ENCODE results near the gene COX20.

DNA sequence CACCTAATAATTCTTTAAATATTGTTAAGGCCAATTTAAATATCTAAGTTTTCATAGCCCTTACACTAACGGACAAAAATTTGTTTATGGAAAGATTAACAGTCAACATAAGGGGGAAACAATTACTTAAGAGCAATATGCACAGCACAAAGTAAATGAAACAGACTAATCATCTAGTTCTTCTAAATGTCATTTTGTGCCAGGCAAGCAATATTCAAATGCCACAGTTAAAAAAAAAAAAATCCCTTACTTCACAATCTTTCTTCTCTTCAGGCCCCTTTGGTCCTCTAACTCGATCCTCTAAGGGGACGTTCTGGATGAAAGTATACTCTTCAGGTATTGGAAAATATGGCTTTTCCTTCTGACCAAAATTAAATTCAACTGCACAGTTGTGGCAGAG lies 22.3 kb downstream of the COX20 start:
- TF ChIP-seq, protein P1, sequence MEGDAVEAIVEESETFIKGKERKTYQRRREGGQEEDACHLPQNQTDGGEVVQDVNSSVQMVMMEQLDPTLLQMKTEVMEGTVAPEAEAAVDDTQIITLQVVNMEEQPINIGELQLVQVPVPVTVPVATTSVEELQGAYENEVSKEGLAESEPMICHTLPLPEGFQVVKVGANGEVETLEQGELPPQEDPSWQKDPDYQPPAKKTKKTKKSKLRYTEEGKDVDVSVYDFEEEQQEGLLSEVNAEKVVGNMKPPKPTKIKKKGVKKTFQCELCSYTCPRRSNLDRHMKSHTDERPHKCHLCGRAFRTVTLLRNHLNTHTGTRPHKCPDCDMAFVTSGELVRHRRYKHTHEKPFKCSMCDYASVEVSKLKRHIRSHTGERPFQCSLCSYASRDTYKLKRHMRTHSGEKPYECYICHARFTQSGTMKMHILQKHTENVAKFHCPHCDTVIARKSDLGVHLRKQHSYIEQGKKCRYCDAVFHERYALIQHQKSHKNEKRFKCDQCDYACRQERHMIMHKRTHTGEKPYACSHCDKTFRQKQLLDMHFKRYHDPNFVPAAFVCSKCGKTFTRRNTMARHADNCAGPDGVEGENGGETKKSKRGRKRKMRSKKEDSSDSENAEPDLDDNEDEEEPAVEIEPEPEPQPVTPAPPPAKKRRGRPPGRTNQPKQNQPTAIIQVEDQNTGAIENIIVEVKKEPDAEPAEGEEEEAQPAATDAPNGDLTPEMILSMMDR (conservative IDR thresholded peaks at IDR 0.05; ENCODE audit: low read depth, low read length): no peak
- TF ChIP-seq POLR2A (IDR thresholded peaks at IDR 0.05; ENCODE audit: low read depth, low read length) (no peak), FOS (IDR thresholded peaks at IDR 0.05; ENCODE audit: low read depth, low read length) (no peak), SMC3 (IDR thresholded peaks at IDR 0.05; ENCODE audit: low read depth, low read length) (no peak), BHLHE40 (IDR thresholded peaks at IDR 0.05; ENCODE audit: low read depth, low read length) (no peak), NFE2L2 (IDR thresholded peaks at IDR 0.05; ENCODE audit: low read depth, low read length) (no peak), MXI1 (IDR thresholded peaks at IDR 0.05; ENCODE audit: borderline replicate concordance, low read depth, low read length) (no peak), MAZ (IDR thresholded peaks at IDR 0.05; ENCODE audit: borderline replicate concordance, low read depth, low read length) (no peak), RCOR1 (IDR thresholded peaks at IDR 0.05; ENCODE audit: insufficient replicate concordance, low read length) (no peak), MAFK (IDR thresholded peaks at IDR 0.05; ENCODE audit: low read depth, low read length) (0 out of 2 replicates have a peak, but pooled peaks have one; percentile 30)
- TF ChIP-seq, protein P2, sequence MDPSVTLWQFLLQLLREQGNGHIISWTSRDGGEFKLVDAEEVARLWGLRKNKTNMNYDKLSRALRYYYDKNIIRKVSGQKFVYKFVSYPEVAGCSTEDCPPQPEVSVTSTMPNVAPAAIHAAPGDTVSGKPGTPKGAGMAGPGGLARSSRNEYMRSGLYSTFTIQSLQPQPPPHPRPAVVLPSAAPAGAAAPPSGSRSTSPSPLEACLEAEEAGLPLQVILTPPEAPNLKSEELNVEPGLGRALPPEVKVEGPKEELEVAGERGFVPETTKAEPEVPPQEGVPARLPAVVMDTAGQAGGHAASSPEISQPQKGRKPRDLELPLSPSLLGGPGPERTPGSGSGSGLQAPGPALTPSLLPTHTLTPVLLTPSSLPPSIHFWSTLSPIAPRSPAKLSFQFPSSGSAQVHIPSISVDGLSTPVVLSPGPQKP (IDR thresholded peaks at IDR 0.05; ENCODE audit: borderline replicate concordance, low read depth, low read length): no peak
- TF ChIP-seq, protein P3, sequence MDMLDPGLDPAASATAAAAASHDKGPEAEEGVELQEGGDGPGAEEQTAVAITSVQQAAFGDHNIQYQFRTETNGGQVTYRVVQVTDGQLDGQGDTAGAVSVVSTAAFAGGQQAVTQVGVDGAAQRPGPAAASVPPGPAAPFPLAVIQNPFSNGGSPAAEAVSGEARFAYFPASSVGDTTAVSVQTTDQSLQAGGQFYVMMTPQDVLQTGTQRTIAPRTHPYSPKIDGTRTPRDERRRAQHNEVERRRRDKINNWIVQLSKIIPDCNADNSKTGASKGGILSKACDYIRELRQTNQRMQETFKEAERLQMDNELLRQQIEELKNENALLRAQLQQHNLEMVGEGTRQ (IDR thresholded peaks at IDR 0.05; ENCODE audit: low read depth, low read length): no peak

All from IMR-90 (cell line).